ENCODE results near the gene SLC8A1.
A peak's percentile ranks its signal among the peaks of the same experiment; 100 is the strongest.

Gene SLC8A1

GRCh38 chr2:40193670-40194026, 258.2 kb downstream of the SLC8A1 start:
- ATAC-seq, result no peak
- TF ChIP-seq CREB5 (CRISPR knock-in tag; IDR thresholded peaks at IDR 0.05; ENCODE audit: low read depth), result no peak
- TF ChIP-seq CSRNP3 (CRISPR knock-in tag; IDR thresholded peaks at IDR 0.05), result no peak
- TF ChIP-seq PATZ1 (CRISPR knock-in tag; IDR thresholded peaks at IDR 0.05; ENCODE audit: borderline replicate concordance), result no peak
- peak; percentile 45; the same call in 1 of the 2 replicates for TF ChIP-seq TCF4 (CRISPR knock-in tag; IDR thresholded peaks at IDR 0.05; ENCODE audit: borderline replicate concordance)
- TF ChIP-seq POU6F1 (CRISPR knock-in tag; IDR thresholded peaks at IDR 0.05; ENCODE audit: borderline replicate concordance, low read depth), result no peak
- no peak for TF ChIP-seq CSDC2 (CRISPR knock-in tag; IDR thresholded peaks at IDR 0.05)
- no peak for TF ChIP-seq ISL1 (CRISPR knock-in tag; IDR thresholded peaks at IDR 0.05)

GRCh38 chr2:40192864-40193669, 258.8 kb downstream of the SLC8A1 start:
- TF ChIP-seq POU6F1 (CRISPR knock-in tag; IDR thresholded peaks at IDR 0.05; ENCODE audit: borderline replicate concordance, low read depth), result no peak
- peak; percentile 83 for TF ChIP-seq ISL1 (CRISPR knock-in tag; IDR thresholded peaks at IDR 0.05)
- 0 out of 2 replicates have a peak, but pooled peaks have one; percentile 8 for TF ChIP-seq TOX (CRISPR knock-in tag; IDR thresholded peaks at IDR 0.05; ENCODE audit: borderline replicate concordance)
- TF ChIP-seq CSDC2 (CRISPR knock-in tag; IDR thresholded peaks at IDR 0.05), result 0 out of 2 replicates have a peak, but pooled peaks have one; percentile 39
- TF ChIP-seq TSHZ2 (CRISPR knock-in tag; IDR thresholded peaks at IDR 0.05), result 0 out of 2 replicates have a peak, but pooled peaks have one; percentile 36
- 0 out of 2 replicates have a peak, but pooled peaks have one; percentile 26 for TF ChIP-seq ZFP3 (CRISPR knock-in tag; IDR thresholded peaks at IDR 0.05)
- TF ChIP-seq ZNF8 (CRISPR knock-in tag; IDR thresholded peaks at IDR 0.05), result no peak
- 0 out of 2 replicates have a peak, but pooled peaks have one; percentile 14 for TF ChIP-seq CREB5 (CRISPR knock-in tag; IDR thresholded peaks at IDR 0.05; ENCODE audit: low read depth)
- ATAC-seq, result peak; percentile 89

GRCh38 chr2:40190457-40190856, 261.4 kb downstream of the SLC8A1 start:
- ATAC-seq, result no peak
- TF ChIP-seq ZFP30 (CRISPR knock-in tag; IDR thresholded peaks at IDR 0.05), result no peak

All from SK-N-SH treated with all-trans-retinoic acid at 6 μM for 48 hours (cell line).